ENCODE measurements around the gene UBE2D3. TPM values are rescaled to one million over a fixed set of nuclear protein-coding genes. Genes with fewer than 3 reads are reported as not detected.

Gene UBE2D3
- total and polyA plus RNA-seq, 2 donors (not counting 1 experiment from before 2014, with no cell fraction given): 403 to 427 TPM

DNA sequence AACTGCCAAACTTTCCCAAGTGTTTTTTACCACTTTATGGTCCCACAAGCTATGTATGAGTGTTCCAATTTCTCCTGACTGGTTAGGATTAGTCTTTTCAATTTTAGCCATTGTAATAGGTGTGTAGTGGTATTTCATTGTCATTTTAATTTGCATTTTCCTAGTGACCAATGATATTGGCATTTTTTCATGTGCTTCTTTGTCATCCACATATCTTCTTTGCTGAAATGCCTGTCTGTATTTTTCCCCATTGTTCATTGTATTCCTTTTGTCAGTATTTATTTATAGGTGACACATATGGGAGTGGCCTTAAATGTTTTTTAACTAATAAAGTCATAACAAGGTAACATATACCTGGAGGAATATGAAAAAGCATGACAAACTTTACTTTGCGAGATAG, 9.2 kb upstream of the UBE2D3 start:
- TF ChIP-seq CTCF (conservative IDR thresholded peaks at IDR 0.05 in 1 of 2, IDR thresholded peaks at IDR 0.05 in 1 of 2; ENCODE audit: low read depth in 1 of 2, low read length in 2 of 2) (no peak), EZH2 (IDR thresholded peaks at IDR 0.05; ENCODE audit: low read length, missing control alignments) (no peak)
- no peaks in the 10 kb centered on the region for H3K79me2 ChIP-seq (ENCODE audit: control insufficient read depth, insufficient read depth, low read length)
- H3K9me3 ChIP-seq (ENCODE audit: control insufficient read depth, insufficient read depth, low read depth, low read length): no peaks in the 10 kb centered on the region
- no peaks in the 10 kb centered on the region for H3K36me3 ChIP-seq (ENCODE audit: control insufficient read depth, insufficient read depth, low read length)
- no peaks in the 10 kb centered on the region for H3K27me3 ChIP-seq (ENCODE audit: control insufficient read depth, insufficient read depth, low read length)
- H3K4me2 ChIP-seq (ENCODE audit: extremely low read depth, insufficient read depth, low read length): no peak overlapping the region
- H3K4me3 ChIP-seq (replicated peaks in 1 of 4; ENCODE audit: control extremely low read depth in 1 of 4, insufficient read depth in 1 of 4, low read depth in 3 of 4, low read length in 4 of 4): no peak overlapping the region
- no peaks in the 10 kb centered on the region for H4K20me1 ChIP-seq (ENCODE audit: control insufficient read depth, extremely low read depth, insufficient read depth, low read length)
- H3K27ac ChIP-seq (ENCODE audit: insufficient read depth, low read length): no peak overlapping the region
- no peaks in the 10 kb centered on the region for H3K4me1 ChIP-seq (ENCODE audit: control insufficient read depth, extremely low read depth, insufficient read depth, low read length)
- no peak overlapping the region for H3K9ac ChIP-seq (ENCODE audit: insufficient read depth, low read length)
- DNase-seq (ENCODE audit: low read depth in 2 of 2): no peak
- H2AFZ ChIP-seq (ENCODE audit: low read length): no peak overlapping the region

DNA sequence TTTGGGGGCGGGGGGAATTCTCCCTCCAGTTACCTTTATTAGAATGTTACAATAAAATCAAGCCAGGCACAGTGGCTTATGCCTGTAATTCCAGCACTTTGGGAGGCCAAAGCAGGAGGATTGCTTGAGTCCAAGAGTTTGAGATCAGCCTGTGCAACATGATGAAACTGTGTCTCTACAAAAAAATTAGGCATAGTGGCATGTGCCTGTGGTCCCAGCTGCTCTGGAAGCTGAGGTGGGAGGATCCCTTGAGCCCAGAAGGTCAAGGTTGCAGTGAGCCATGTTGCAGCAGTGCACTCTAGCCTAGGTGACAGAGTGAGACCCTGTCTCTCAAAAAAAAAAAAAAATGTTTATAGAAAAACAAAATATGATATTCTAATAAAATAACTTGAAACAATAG, 5.3 kb upstream of the UBE2D3 start:
- Histone ChIP-seq H3K9me3 (ENCODE audit: control insufficient read depth, insufficient read depth, low read depth, low read length) (no peaks in the 10 kb centered on the region), H4K20me1 (ENCODE audit: control insufficient read depth, extremely low read depth, insufficient read depth, low read length) (no peaks in the 10 kb centered on the region), H3K4me2 (ENCODE audit: extremely low read depth, insufficient read depth, low read length) (no peak overlapping the region), H3K36me3 (ENCODE audit: control insufficient read depth, insufficient read depth, low read length) (no peaks in the 10 kb centered on the region), H2AFZ (ENCODE audit: low read length) (no peak overlapping the region), H3K9ac (ENCODE audit: insufficient read depth, low read length) (no peak overlapping the region), H3K4me3 (replicated peaks in 1 of 4; ENCODE audit: control extremely low read depth in 1 of 4, insufficient read depth in 1 of 4, low read depth in 3 of 4, low read length in 4 of 4) (no peak overlapping the region), H3K27ac (ENCODE audit: insufficient read depth, low read length) (no peak overlapping the region), H3K79me2 (ENCODE audit: control insufficient read depth, insufficient read depth, low read length) (peaks cover 7% of the 10 kb centered on the region), H3K4me1 (ENCODE audit: control insufficient read depth, extremely low read depth, insufficient read depth, low read length) (peaks cover 4% of the 10 kb centered on the region), H3K27me3 (ENCODE audit: control insufficient read depth, insufficient read depth, low read length) (no peaks in the 10 kb centered on the region)
- no peak for TF ChIP-seq EZH2 (IDR thresholded peaks at IDR 0.05; ENCODE audit: low read length, missing control alignments)
- no peak for TF ChIP-seq CTCF (conservative IDR thresholded peaks at IDR 0.05 in 1 of 2, IDR thresholded peaks at IDR 0.05 in 1 of 2; ENCODE audit: low read depth in 1 of 2, low read length in 2 of 2)
- DNase-seq (ENCODE audit: low read depth in 2 of 2): no peak

- Histone ChIP-seq H3K27me3 (ENCODE audit: control insufficient read depth, insufficient read depth, low read length) (no peaks in the 10 kb centered on the region), H3K4me3 (replicated peaks in 1 of 4; ENCODE audit: control extremely low read depth in 1 of 4, insufficient read depth in 1 of 4, low read depth in 3 of 4, low read length in 4 of 4) (no peak overlapping the region), H3K9ac (ENCODE audit: insufficient read depth, low read length) (no peak overlapping the region), H3K27ac (ENCODE audit: insufficient read depth, low read length) (no peak overlapping the region), H3K9me3 (ENCODE audit: control insufficient read depth, insufficient read depth, low read depth, low read length) (no peaks in the 10 kb centered on the region), H3K4me1 (ENCODE audit: control insufficient read depth, extremely low read depth, insufficient read depth, low read length) (peaks cover 4% of the 10 kb centered on the region), H3K4me2 (ENCODE audit: extremely low read depth, insufficient read depth, low read length) (no peak overlapping the region), H4K20me1 (ENCODE audit: control insufficient read depth, extremely low read depth, insufficient read depth, low read length) (no peaks in the 10 kb centered on the region), H3K36me3 (ENCODE audit: control insufficient read depth, insufficient read depth, low read length) (no peaks in the 10 kb centered on the region), H2AFZ (ENCODE audit: low read length) (no peak overlapping the region), H3K79me2 (ENCODE audit: control insufficient read depth, insufficient read depth, low read length) (peaks cover 7% of the 10 kb centered on the region)
- TF ChIP-seq EZH2 (IDR thresholded peaks at IDR 0.05; ENCODE audit: low read length, missing control alignments): no peak
- no peak for TF ChIP-seq CTCF (conservative IDR thresholded peaks at IDR 0.05 in 1 of 2, IDR thresholded peaks at IDR 0.05 in 1 of 2; ENCODE audit: low read depth in 1 of 2, low read length in 2 of 2)
- DNase-seq (ENCODE audit: low read depth in 2 of 2): no peak
Measured at GRCh38 chr4:102832105-102832504, 4.8 kb upstream of the UBE2D3 start.
